Heart left ventricle (tissue), 16 donors: ENCODE data around the gene FBXW7. TPM values are rescaled to one million over a fixed set of nuclear protein-coding genes. Genes with fewer than 3 reads are reported as not detected.

ENCODE experiments used
- ATAC-seq, 4 donors: fragments of 200-7000 bp; cut with Tn5 transposase; one replicate each; pipeline ENCODE4 v1.9.1; 2020 to 2022; ENCODE audit warnings: moderate library complexity in 4 of 4, mild to moderate bottlenecking in 3 of 4, moderate number of reproducible peaks in 1 of 4
- DNase-seq, 5 donors: peaks; one replicate each; pipeline ENCODE4 v3.0.0-alpha.2; 2020
- H3K27ac ChIP-seq, 12 donors: fragments of 200-600 bp; sonication (generic) in 4 of 12; one replicate each; pipeline versions ENCODE4 v1.5.0 to v1.8.0; 2016 to 2022; ENCODE audit warnings: mild to moderate bottlenecking in 2 of 12
- H3K27me3 ChIP-seq, 9 donors: fragments of 200-600 bp; sonication (generic) in 2 of 9; one replicate each; pipeline versions ENCODE4 v1.5.1 to v1.8.0; 2016 to 2022; ENCODE audit warnings: mild to moderate bottlenecking in 3 of 9
- H3K36me3 ChIP-seq, 9 donors: fragments of 200-600 bp; sonication (generic) in 2 of 9; one replicate each; pipeline versions ENCODE4 v1.5.0 to v1.8.0; 2018 to 2022; ENCODE audit warnings: mild to moderate bottlenecking in 2 of 9
- H3K4me1 ChIP-seq, 12 donors: fragments of 200-600 bp; sonication (generic) in 4 of 12; one replicate each; pipeline versions ENCODE4 v1.5.0 to v1.8.0; 2016 to 2022; ENCODE audit warnings: mild to moderate bottlenecking in 3 of 12
- H3K4me3 ChIP-seq, 12 donors: fragments of 200-600 bp; sonication (generic) in 4 of 12; one replicate each; pipeline versions ENCODE4 v1.5.0 to v1.8.0; 2017 to 2022; ENCODE audit warnings: mild to moderate bottlenecking in 9 of 12, moderate library complexity in 4 of 12
- H3K9me3 ChIP-seq, 12 donors: fragments of 200-600 bp; sonication (generic) in 4 of 12; one replicate each; pipeline versions ENCODE4 v1.5.0 to v1.8.0; 2016 to 2022; ENCODE audit warnings: mild to moderate bottlenecking in 1 of 12
- CTCF ChIP-seq, 12 donors: fragments of 200-600 bp; sonication (generic) in 4 of 12; IDR thresholded peaks; one replicate each; pipeline versions ENCODE4 v1.5.0 to v1.8.0; 2018 to 2022; ENCODE audit warnings: antibody characterized with exemption in 12 of 12, mild to moderate bottlenecking in 5 of 12
- POLR2A ChIP-seq, 2 donors: fragments of 450-650 bp; IDR thresholded peaks; one replicate each; pipeline ENCODE4 v1.6.1; 2017; ENCODE audit warnings: antibody characterized with exemption in 2 of 2, mild to moderate bottlenecking in 2 of 2, moderate library complexity in 2 of 2
- WGBS, 4 donors: extraction: QIAGEN DNeasy Blood & Tissue Kit in 2 of 4; methylation state at CpG; one replicate each; pipeline versions ENCODE4 v1.1.5 to v1.1.7; 2013 to 2018; 5-methylcytosine and 5-hydroxymethylcytosine counted together
- intact Hi-C, 10 donors: fragments of 100-400 bp; cut with DNase I; formaldehyde crosslinking; loops; one replicate each; pipeline versions ENCODE4 v1.11.1 to v1.14.2; 2022
- polyA plus RNA-seq, 2 donors: library from polyadenylated mRNA; stranded (reverse); fragments of 200-250 nt; gene quantifications; one replicate each; pipeline ENCODE4 v1.2.3, GENCODE V29; 2013
- total RNA-seq, 9 donors: library from RNA; depleted of rRNA in 2 of 9; stranded (reverse); fragments of >200 nt in 2 of 9; fragmentation: NEBNext Ultra II Directional in 3 of 9; extraction: Animal tissue kit (Norgen Biotek cat#: 25700) in 3 of 9; gene quantifications; one replicate each; pipeline versions ENCODE4 v1.1.0 to v1.2.4, GENCODE V29; 2016 to 2023
- donor health status: ischemic (EF 13 %, LVEDD 7.1; RV severe dilation, severe dysfunction).
- donor health status: healthy with polysubstance abuse.
- donor health status: DM: no; HTN: yes; CAD: no.
- donor health status: DM: no; HTN: no; CAD: no.
- donor health status: ischemic (EF 25% LVEDD 6.9; RV normal size, moderate dysfunction).
- donor health status: ischemic (EF 25% LVEDD 5.7; RV mildly dilated, moderate dysfunction).
- donor health status: healthy.
- donor health status: DM: yes; HTN: yes; CAD: no.
- donor health status: ischemic (EF 35%, LVEDD 5.7; RV mildly dilated, moderate dysfunction).
- donor health status: nonischemic (EF 11% LVEDD 7.7; RV severe dilation, severe dysfunction).
- donor health status: DM: yes; HTN: yes; CAD: no.
- donor health status: PGD.
- donor health status: ischemic (EF 29% LVEDD 5.4; RV normal size, mild dysfunction).
- donor health status: nonischemic (EF 23%, LVEDD 6.1; RV moderate dilation, normal function).

Gene FBXW7
- total and polyA plus RNA-seq, 11 donors, result 20.6 to 74.1 (median 59.8) TPM

- no peak for ATAC-seq
- intact Hi-C loops, result no loop called here
- Histone ChIP-seq H3K4me1 (peaks cover 0 to 26% (median 5%) of the 10 kb centered on the region in 12 donors), H3K36me3 (no peaks in the 10 kb centered on the region), H3K9me3 (no peaks in the 10 kb centered on the region), H3K27me3 (no peaks in the 10 kb centered on the region), H3K4me3 (no peak overlapping the region), H3K27ac (no peak overlapping the region)
- 65 to 73% (median 69%) methylated on average over 2 of the region's 2 CpGs for WGBS, 4 donors
- no peak for DNase-seq
- TF ChIP-seq CTCF (IDR thresholded peaks at IDR 0.05) (no peak), POLR2A (IDR thresholded peaks at IDR 0.05) (no peak)
These were observed 20.2 kb downstream of the FBXW7 start for GRCh38 chr4:152515678-152516077.

DNA sequence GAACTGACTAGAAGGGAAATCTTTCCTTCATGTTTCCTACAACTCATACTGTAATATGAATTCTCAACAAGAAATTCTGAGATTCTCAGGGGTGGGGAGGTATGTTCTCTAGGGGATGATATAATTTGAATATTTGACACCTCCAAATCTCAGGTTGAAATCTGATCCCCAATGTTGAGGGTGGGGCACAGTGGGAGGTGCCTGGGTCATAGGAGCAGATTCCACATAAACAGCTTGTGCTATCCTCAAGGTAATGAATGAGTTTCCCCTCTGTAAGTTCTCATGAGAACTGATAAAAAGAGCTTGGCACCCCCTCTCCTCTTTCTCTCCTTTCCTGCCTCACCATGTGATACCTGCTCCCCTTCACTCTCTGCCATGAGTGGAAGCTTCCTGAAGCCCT lies 21.5 kb downstream of the FBXW7 start:
- Histone ChIP-seq H3K9me3 (no peaks in the 10 kb centered on the region), H3K4me1 (peaks cover 0 to 33% (median 6%) of the 10 kb centered on the region in 12 donors), H3K27ac (no peak overlapping the region), H3K36me3 (no peaks in the 10 kb centered on the region), H3K27me3 (no peaks in the 10 kb centered on the region), H3K4me3 (no peak overlapping the region)
- intact Hi-C loops, result no loop called here
- DNase-seq, result no peak
- ATAC-seq, result no peak
- TF ChIP-seq CTCF (IDR thresholded peaks at IDR 0.05), result no peak
- TF ChIP-seq POLR2A (IDR thresholded peaks at IDR 0.05), result no peak

GRCh38 chr4:152513078-152513477 lies 22.8 kb downstream of the FBXW7 start:
- no peak for ATAC-seq

GRCh38 chr4:152512483-152512882 lies 23.4 kb downstream of the FBXW7 start:
- TF ChIP-seq CTCF (IDR thresholded peaks at IDR 0.05), result no peak
- Histone ChIP-seq H3K9me3 (no peaks in the 10 kb centered on the region), H3K4me3 (no peak overlapping the region), H3K36me3 (no peaks in the 10 kb centered on the region), H3K27ac (peak overlapping the region in 6 of 12 donors; percentile 0 to 44 (median 20)), H3K4me1 (peaks cover 0 to 33% (median 6%) of the 10 kb centered on the region in 12 donors), H3K27me3 (no peaks in the 10 kb centered on the region)
- ATAC-seq (peak in 3 of 4 donors; percentile 42 to 88 (median 42)), DNase-seq (no peak)
- intact Hi-C loops, result loop anchor here in 1 of 10 donors (2.0 kb wide), 1 partner anchor 24 kb away; the partner anchor contains the start of gene FBXW7
- WGBS, 4 donors, result 66 to 72% (median 71%) methylated on average over 5 of the region's 5 CpGs

More at GRCh38 chr4:152513078-152513477, 22.8 kb downstream of the FBXW7 start:
- no peak for TF ChIP-seq POLR2A (IDR thresholded peaks at IDR 0.05)
- no peak for TF ChIP-seq CTCF (IDR thresholded peaks at IDR 0.05)
- no peaks in the 10 kb centered on the region for H3K36me3 ChIP-seq
- peaks cover 0 to 33% (median 6%) of the 10 kb centered on the region in 12 donors for H3K4me1 ChIP-seq
- no peaks in the 10 kb centered on the region for H3K9me3 ChIP-seq
- H3K27me3 ChIP-seq, result no peaks in the 10 kb centered on the region
- no peak for DNase-seq
- intact Hi-C loops, result loop anchor here in 1 of 10 donors (2.0 kb wide), 1 partner anchor 24 kb away; the partner anchor contains the start of gene FBXW7
- H3K27ac ChIP-seq, result peak overlapping the region in 3 of 12 donors; percentile 24 to 44 (median 33)
- 93 to 96% (median 95%) methylated on average over 7 of the region's 7 CpGs for WGBS, 4 donors
- no peak overlapping the region for H3K4me3 ChIP-seq
